GM18526 (cell line): ENCODE data around the gene BRAF.

Source experiments
- POLR2A ChIP-seq: IDR thresholded peaks from 3 replicates; pipeline ENCODE4 v1.6.1; 2011; ENCODE audit not compliant: insufficient read length; ENCODE audit errors: extremely low read depth

Gene BRAF

GRCh38 chr7:140669352-140669751, 255.4 kb downstream of the BRAF start:
- no peak for TF ChIP-seq POLR2A
